ENCODE data around the gene SPEF2. TPM values are rescaled to one million over a fixed set of nuclear protein-coding genes. Genes with fewer than 3 reads are reported as not detected.

SPEF2 gene
- total and polyA plus RNA-seq, 2 of the 13 experiments (the other 11 are each of a cell fraction or from before 2014, with no cell fraction given): 1.5 to 2.3 TPM

DNA sequence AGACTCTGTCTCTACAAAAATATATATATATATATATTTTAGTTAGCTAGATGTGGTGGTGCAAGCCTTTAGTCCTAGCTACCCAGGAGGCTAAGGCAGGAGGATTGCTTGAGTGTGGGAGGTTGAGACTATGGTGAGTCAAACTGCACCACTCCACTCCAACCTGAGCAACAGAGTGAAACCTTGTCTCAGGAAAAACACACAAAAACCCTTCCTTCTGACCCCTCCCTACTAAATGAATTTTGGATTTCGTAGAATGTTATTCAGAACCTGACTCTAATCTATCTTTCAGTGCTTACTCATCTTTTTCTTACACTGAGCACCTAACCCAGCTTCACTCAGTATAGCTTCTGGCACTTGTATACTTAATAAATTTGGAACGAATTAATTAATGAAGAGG, 203.8 kb downstream of the SPEF2 start:
- Histone ChIP-seq H4K20me1 (ENCODE audit: insufficient read depth, low read length) (no peaks in the 10 kb centered on the region), H3K4me1 (ENCODE audit: insufficient read depth, low read length) (peaks cover 9% of the 10 kb centered on the region), H3K4me2 (ENCODE audit: low read depth, low read length) (no peak overlapping the region), H3K4me3 (replicated peaks in 1 of 3; ENCODE audit: insufficient read depth in 1 of 3, low read depth in 2 of 3, low read length in 3 of 3) (no peak overlapping the region), H3K27ac (ENCODE audit: extremely low read length, insufficient read depth, low read length) (no peak overlapping the region), H3K9ac (ENCODE audit: insufficient read depth, low read depth, low read length) (no peak overlapping the region), H3K36me3 (replicated peaks in 1 of 2; ENCODE audit: control insufficient read depth in 1 of 2, insufficient read depth in 2 of 2, low read length in 2 of 2) (no peaks in the 10 kb centered on the region), H3K9me3 (ENCODE audit: low read length) (no peaks in the 10 kb centered on the region), H2AFZ (ENCODE audit: low read length) (no peak overlapping the region), H3K79me2 (ENCODE audit: insufficient read depth, low read length) (no peaks in the 10 kb centered on the region), H3K27me3 (ENCODE audit: control insufficient read depth in 1 of 2, insufficient read depth in 2 of 2, low read length in 2 of 2) (peaks cover 0 to 5% of the 10 kb centered on the region in 2 experiments; a peak in 1 of 5 replicates)
- ChIA-PET POLR2A (no interaction called here), CTCF (ENCODE audit: low intra/inter-chr PET ratio, low total read pairs) (no interaction called here)
- BruUV-seq (replicated peaks): no TSS peak
- TF ChIP-seq ZNF703 (CRISPR knock-in tag; IDR thresholded peaks at IDR 0.05; ENCODE audit: borderline replicate concordance): no peak
- TF ChIP-seq SIN3B (IDR thresholded peaks at IDR 0.05; ENCODE audit: low read length): no peak
- no peak for TF ChIP-seq SKI (IDR thresholded peaks at IDR 0.05; ENCODE audit: partially characterized antibody)
- no peak for TF ChIP-seq ZC3H13 (CRISPR knock-in tag; IDR thresholded peaks at IDR 0.05)
- no peak for TF ChIP-seq SYNCRIP (IDR thresholded peaks at IDR 0.05; ENCODE audit: insufficient read depth, low read depth, low read length)
- no peak for TF ChIP-seq ZNF790 (CRISPR knock-in tag; IDR thresholded peaks at IDR 0.05; ENCODE audit: borderline replicate concordance)
- TF ChIP-seq POLR2G (IDR thresholded peaks at IDR 0.05; ENCODE audit: low read depth, low read length): no peak
- TF ChIP-seq ZFP41 (CRISPR knock-in tag; IDR thresholded peaks at IDR 0.05; ENCODE audit: borderline replicate concordance): no peak
- TF ChIP-seq ZNF614 (CRISPR knock-in tag; IDR thresholded peaks at IDR 0.05; ENCODE audit: borderline replicate concordance): no peak
- TF ChIP-seq, protein P1, sequence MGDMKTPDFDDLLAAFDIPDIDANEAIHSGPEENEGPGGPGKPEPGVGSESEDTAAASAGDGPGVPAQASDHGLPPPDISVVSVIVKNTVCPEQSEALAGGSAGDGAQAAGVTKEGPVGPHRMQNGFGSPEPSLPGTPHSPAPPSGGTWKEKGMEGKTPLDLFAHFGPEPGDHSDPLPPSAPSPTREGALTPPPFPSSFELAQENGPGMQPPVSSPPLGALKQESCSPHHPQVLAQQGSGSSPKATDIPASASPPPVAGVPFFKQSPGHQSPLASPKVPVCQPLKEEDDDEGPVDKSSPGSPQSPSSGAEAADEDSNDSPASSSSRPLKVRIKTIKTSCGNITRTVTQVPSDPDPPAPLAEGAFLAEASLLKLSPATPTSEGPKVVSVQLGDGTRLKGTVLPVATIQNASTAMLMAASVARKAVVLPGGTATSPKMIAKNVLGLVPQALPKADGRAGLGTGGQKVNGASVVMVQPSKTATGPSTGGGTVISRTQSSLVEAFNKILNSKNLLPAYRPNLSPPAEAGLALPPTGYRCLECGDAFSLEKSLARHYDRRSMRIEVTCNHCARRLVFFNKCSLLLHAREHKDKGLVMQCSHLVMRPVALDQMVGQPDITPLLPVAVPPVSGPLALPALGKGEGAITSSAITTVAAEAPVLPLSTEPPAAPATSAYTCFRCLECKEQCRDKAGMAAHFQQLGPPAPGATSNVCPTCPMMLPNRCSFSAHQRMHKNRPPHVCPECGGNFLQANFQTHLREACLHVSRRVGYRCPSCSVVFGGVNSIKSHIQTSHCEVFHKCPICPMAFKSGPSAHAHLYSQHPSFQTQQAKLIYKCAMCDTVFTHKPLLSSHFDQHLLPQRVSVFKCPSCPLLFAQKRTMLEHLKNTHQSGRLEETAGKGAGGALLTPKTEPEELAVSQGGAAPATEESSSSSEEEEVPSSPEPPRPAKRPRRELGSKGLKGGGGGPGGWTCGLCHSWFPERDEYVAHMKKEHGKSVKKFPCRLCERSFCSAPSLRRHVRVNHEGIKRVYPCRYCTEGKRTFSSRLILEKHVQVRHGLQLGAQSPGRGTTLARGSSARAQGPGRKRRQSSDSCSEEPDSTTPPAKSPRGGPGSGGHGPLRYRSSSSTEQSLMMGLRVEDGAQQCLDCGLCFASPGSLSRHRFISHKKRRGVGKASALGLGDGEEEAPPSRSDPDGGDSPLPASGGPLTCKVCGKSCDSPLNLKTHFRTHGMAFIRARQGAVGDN (CRISPR knock-in tag; IDR thresholded peaks at IDR 0.05): no peak
- TF ChIP-seq, protein P2, sequence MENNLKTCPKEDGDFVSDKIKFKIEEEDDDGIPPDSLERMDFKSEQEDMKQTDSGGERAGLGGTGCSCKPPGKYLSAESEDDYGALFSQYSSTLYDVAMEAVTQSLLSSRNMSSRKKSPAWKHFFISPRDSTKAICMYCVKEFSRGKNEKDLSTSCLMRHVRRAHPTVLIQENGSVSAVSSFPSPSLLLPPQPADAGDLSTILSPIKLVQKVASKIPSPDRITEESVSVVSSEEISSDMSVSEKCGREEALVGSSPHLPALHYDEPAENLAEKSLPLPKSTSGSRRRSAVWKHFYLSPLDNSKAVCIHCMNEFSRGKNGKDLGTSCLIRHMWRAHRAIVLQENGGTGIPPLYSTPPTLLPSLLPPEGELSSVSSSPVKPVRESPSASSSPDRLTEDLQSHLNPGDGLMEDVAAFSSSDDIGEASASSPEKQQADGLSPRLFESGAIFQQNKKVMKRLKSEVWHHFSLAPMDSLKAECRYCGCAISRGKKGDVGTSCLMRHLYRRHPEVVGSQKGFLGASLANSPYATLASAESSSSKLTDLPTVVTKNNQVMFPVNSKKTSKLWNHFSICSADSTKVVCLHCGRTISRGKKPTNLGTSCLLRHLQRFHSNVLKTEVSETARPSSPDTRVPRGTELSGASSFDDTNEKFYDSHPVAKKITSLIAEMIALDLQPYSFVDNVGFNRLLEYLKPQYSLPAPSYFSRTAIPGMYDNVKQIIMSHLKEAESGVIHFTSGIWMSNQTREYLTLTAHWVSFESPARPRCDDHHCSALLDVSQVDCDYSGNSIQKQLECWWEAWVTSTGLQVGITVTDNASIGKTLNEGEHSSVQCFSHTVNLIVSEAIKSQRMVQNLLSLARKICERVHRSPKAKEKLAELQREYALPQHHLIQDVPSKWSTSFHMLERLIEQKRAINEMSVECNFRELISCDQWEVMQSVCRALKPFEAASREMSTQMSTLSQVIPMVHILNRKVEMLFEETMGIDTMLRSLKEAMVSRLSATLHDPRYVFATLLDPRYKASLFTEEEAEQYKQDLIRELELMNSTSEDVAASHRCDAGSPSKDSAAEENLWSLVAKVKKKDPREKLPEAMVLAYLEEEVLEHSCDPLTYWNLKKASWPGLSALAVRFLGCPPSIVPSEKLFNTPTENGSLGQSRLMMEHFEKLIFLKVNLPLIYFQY (CRISPR knock-in tag; IDR thresholded peaks at IDR 0.05; ENCODE audit: borderline replicate concordance): no peak
- no peak for TF ChIP-seq GFI1 (CRISPR knock-in tag; IDR thresholded peaks at IDR 0.05; ENCODE audit: borderline replicate concordance)
- no peak for TF ChIP-seq FOSL1 (CRISPR knock-in tag; IDR thresholded peaks at IDR 0.05; ENCODE audit: borderline replicate concordance)
- FAIRE-seq (no peak), DNase-seq (ENCODE audit: low spot score) (no peak), ATAC-seq (no peak)
- in situ Hi-C loops (cut with HindIII; ENCODE audit: extremely low pct_ligation_motif_present, low pct_unique_long_range_greater_than_20kb) (no loop called here), intact Hi-C loops (cut with micrococcal nuclease; ENCODE audit: unreplicated experiment) (no loop called here)
- WGBS (ENCODE audit: low lambda C conversion rate): 0% methylated on average over 2 of the region's 2 CpGs
